Bronchial epithelial cell (primary cell): ENCODE data around the gene ACBD6. TPM values are rescaled to one million over a fixed set of nuclear protein-coding genes. Genes with fewer than 3 reads are reported as not detected.

Experiments used
- DNase-seq: peaks from one replicate; pipeline ENCODE4 v3.0.0-alpha.2; 2010; ENCODE audit warnings: low read depth
- FAIRE-seq: peaks from 2 replicates; lab custom pipeline; 2011; peaks lifted over from hg19 to GRCh38; lab: Jason Lieb, UNC
- H3K27me3 ChIP-seq: 2 replicates; pipeline ENCODE4 v1.5.1; 2011; ENCODE audit warnings: low read length; ENCODE audit not compliant: control insufficient read depth, insufficient read depth
- H3K36me3 ChIP-seq: 2 replicates; pipeline ENCODE4 v1.5.1; 2011; ENCODE audit warnings: low read length; ENCODE audit not compliant: control insufficient read depth, insufficient read depth
- H3K4me3 ChIP-seq: 2 replicates; pipeline ENCODE4 v1.5.1; 2011; ENCODE audit warnings: mild to moderate bottlenecking, low read depth, low read length, control low read depth
- CTCF ChIP-seq: IDR thresholded peaks from 2 replicates; pipeline ENCODE4 v1.5.1; 2011; ENCODE audit warnings: mild to moderate bottlenecking, moderate library complexity, low read length, control low read depth, inconsistent platforms; ENCODE audit not compliant: insufficient read depth, severe bottlenecking
- total RNA-seq: library from RNA; depleted of rRNA; stranded (reverse); fragments of >200 nt; gene quantifications from 2 replicates; pipeline ENCODE4 v1.2.1, GENCODE V29; 2014

Gene ACBD6
- total RNA-seq, 1 donor from 2014 or later: 118 TPM

- FAIRE-seq: no peak
- no peak for DNase-seq
- Histone ChIP-seq H3K4me3 (no peak overlapping the region), H3K27me3 (no peaks in the 10 kb centered on the region), H3K36me3 (no peaks in the 10 kb centered on the region)
- no peak for TF ChIP-seq CTCF
Observed at GRCh38 chr1:180258935-180259334, 243.4 kb downstream of the ACBD6 start.

- no peak for DNase-seq
- no peak overlapping the region for H3K4me3 ChIP-seq
- no peak for TF ChIP-seq CTCF
- no peaks in the 10 kb centered on the region for H3K27me3 ChIP-seq
- no peak for FAIRE-seq
- no peaks in the 10 kb centered on the region for H3K36me3 ChIP-seq
Observed at GRCh38 chr1:180258290-180258689, 244.1 kb downstream of the ACBD6 start.

- FAIRE-seq (no peak), DNase-seq (no peak)
Observed at GRCh38 chr1:180257486-180257885, 244.9 kb downstream of the ACBD6 start.

GRCh38 chr1:180257028-180257386 is 245.4 kb downstream of the ACBD6 start:
- H3K36me3 ChIP-seq: no peaks in the 10 kb centered on the region
- no peak for DNase-seq
- H3K27me3 ChIP-seq: no peaks in the 10 kb centered on the region
- H3K4me3 ChIP-seq: no peak overlapping the region
- no peak for TF ChIP-seq CTCF
- FAIRE-seq: no peak

More at GRCh38 chr1:180257486-180257885, 244.9 kb downstream of the ACBD6 start:
- H3K4me3 ChIP-seq: no peak overlapping the region
- no peak for TF ChIP-seq CTCF
- no peaks in the 10 kb centered on the region for H3K27me3 ChIP-seq
- no peaks in the 10 kb centered on the region for H3K36me3 ChIP-seq

- no peak for FAIRE-seq
- H3K4me3 ChIP-seq: no peak overlapping the region
- no peaks in the 10 kb centered on the region for H3K27me3 ChIP-seq
- TF ChIP-seq CTCF: no peak
- H3K36me3 ChIP-seq: no peaks in the 10 kb centered on the region
- no peak for DNase-seq
Observed at GRCh38 chr1:180256341-180257027, 245.9 kb downstream of the ACBD6 start.
